Stimulated activated CD8-positive, alpha-beta memory T cell treated with anti-CD3 and anti-CD28 coated beads, Interleukin-4, amount 100 ng/mL, for 1 hour (primary cell): ENCODE data around the gene CGN.
"Not testable (repeated sequence)": the region's sequence is repeated elsewhere in the genome, so short reads cannot be mapped to it uniquely, and the experiment has no call there.

Experiments
- DNase-seq, 2 donors: peaks; one replicate each; pipeline ENCODE4 v3.0.0-alpha.2; 2020; ENCODE audit warnings: low read depth in 2 of 2, low spot score in 1 of 2

CGN gene

GRCh38 chr1:151501474-151501873, 9.7 kb upstream of the CGN start:
- DNase-seq, result no peak

GRCh38 chr1:151502035-151502700, 9.0 kb upstream of the CGN start:
- DNase-seq, result no peak

DNA sequence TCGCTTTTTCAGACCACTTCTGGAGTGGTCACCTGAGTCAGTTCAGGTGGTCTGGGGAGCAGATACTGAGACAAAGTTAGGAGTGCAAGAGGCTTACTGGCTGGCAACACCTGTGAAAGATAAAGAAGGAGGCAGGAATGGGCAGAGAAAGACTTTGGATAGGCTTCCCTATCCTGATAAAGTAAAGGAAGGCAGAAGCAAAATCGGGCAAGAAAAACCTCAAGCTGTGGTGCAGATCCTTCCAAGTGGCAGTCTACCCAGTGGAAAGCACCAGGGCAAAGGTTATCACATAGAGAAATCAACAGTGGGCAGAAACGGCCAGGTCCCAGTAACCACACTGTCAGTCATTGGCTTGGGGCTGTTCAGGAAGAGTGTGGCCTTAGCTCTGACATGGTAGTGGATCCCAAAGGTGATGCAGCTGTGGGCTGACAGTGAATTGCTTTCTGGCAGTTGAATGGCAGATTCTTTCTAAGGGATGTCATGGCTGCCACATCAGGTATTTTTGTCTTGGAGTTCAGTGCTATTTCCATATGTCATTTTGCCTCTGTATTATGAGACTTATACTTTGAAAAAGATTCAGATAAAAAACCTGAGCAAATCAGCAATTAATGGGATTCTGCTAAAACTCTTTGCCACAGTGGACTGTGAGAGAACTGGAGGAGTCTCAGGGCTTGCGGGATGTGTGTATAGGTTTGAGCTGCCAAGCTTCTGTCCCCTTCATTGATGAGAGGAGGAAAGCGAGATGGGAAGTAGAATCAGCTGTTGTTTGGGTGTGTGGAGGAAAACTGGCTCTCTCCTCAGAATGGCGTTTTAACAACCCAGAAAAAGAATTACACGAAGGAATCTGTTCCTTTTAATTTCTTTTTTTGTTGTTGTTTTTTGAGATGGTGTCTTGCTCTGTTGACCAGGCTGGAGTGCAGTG, 8.1 kb upstream of the CGN start:
- DNase-seq, result no peak

- DNase-seq, result no peak
These were observed 6.9 kb upstream of the CGN start for GRCh38 chr1:151504252-151504651.

DNA sequence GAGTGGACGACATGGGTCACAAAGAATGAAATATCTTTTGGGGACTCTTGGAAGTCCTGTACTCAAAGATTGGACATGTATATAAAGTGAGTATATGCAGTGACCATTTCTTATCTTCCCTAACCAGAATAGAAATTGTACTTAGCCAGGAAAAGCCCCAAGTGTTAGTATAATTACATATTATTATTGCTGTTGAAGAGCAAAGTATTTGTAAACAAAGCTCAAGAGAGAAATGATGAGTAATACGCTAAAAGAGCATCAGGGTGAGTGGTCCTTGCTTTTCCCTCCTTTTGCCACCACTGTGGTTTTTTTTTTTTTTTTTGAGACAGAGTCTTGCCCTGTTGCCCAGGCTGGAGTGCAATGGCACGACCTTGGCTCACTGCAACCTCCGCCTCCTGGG, 6.4 kb upstream of the CGN start:
- no peak for DNase-seq

- DNase-seq, result no peak
These were observed 2.4 kb upstream of the CGN start for GRCh38 chr1:151508833-151509232.

GRCh38 chr1:151509350-151510019, 1.7 kb upstream of the CGN start:
- no peak for DNase-seq

- DNase-seq, result no peak
These were observed 1.2 kb upstream of the CGN start for GRCh38 chr1:151510020-151510405.

GRCh38 chr1:151510614-151510956, 602 bp upstream of the CGN start:
- DNase-seq, result no peak

- peak in 1 of 2 donors; percentile 2 for DNase-seq
These were observed 539 bp downstream of the CGN start for GRCh38 chr1:151511636-151512215.

DNA sequence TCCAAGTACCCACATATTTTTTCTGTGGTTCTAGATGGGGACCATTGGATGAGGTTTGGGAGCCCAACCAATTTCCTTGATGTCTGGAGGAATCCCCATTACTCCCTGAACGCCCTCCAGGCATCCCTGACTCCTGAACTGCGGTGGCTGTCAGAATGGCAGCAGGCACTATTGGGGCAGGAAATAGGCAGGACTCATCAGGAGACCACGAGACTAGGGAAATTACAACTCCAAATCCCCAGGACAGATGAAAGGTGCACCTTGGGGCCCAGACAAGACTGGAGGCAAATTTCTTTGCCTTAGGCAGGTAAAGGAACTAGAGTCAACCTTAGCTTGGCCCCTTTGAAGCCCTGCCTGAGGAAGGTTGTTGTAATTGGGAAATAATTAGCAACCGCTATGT, 1.1 kb downstream of the CGN start:
- no peak for DNase-seq

- DNase-seq, result no peak
These were observed 1.8 kb downstream of the CGN start for GRCh38 chr1:151512801-151513625.

GRCh38 chr1:151513626-151514121, 2.5 kb downstream of the CGN start:
- DNase-seq, result no peak

DNA sequence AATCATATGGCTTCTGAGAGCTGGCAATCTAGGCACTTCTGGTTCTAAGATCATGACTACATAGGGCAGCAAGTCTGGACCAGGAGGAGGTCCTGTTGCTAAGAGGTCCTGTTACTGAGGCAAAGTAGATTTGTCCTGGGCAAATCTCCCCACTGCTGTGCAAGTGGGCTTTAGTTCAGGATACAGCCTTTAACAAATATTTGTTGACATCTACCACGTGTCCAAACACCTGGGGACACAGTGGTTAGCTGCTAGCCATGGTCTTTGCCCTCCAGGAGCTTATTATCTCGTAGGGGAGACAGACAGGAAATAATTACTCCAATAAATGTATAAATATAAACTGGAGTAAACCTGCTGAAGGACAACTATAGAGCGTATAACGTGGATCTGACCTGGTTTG, 3.2 kb downstream of the CGN start:
- DNase-seq, result no peak

DNA sequence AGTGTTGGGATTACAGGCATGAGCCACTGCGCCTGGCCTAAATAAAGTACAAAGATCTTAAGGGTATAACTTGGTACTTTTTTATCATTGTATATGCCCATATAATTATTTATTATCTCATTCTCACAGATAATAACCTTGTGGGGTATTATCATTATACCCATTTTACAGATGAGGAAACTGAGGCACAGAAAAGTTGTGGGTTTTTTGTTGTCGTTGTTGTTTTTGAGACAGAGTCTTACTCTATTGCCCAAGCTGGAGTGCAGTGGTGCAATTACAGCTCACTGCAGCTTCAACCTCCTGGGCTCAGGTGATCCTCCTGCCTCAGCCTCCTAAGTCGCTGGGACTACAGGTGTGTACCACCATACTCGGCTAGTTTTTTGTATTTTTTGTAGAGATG, 4.1 kb downstream of the CGN start:
- no peak for DNase-seq

- DNase-seq, result no peak
These were observed 4.9 kb downstream of the CGN start for GRCh38 chr1:151516031-151516511.

DNA sequence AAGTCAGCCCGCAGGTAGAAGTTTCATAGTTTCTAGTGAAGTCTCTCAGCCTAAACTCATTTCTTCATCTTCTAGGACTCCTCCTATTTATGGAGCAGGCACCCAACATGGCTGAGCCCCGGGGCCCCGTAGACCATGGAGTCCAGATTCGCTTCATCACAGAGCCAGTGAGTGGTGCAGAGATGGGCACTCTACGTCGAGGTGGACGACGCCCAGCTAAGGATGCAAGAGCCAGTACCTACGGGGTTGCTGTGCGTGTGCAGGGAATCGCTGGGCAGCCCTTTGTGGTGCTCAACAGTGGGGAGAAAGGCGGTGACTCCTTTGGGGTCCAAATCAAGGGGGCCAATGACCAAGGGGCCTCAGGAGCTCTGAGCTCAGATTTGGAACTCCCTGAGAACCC, 7.2 kb downstream of the CGN start:
- no peak for DNase-seq

DNA sequence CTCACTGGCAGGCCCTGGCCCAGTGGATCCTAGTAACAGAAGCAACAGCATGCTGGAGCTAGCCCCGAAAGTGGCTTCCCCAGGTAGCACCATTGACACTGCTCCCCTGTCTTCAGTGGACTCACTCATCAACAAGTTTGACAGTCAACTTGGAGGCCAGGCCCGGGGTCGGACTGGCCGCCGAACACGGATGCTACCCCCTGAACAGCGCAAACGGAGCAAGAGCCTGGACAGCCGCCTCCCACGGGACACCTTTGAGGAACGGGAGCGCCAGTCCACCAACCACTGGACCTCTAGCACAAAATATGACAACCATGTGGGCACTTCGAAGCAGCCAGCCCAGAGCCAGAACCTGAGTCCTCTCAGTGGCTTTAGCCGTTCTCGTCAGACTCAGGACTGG, 7.7 kb downstream of the CGN start:
- no peak for DNase-seq

- DNase-seq, result no peak
These were observed 8.5 kb downstream of the CGN start for GRCh38 chr1:151519667-151520066.

DNA sequence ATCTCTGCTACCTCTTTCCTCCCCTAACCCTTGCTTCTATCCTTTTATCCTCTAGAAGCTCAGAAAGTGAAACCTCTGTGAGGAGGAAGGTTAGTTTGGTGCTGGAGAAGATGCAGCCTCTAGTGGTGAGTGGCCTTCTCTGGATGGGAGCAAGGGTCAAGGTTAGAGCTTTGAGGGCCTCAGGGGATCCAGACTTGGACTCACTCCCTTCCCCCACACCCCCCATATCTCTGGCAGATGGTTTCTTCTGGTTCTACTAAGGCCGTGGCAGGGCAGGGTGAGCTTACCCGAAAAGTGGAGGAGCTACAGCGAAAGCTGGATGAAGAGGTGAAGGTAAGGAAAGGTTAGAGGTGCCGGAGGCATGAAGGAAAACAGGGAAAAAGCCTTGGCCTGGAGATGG, 9.2 kb downstream of the CGN start:
- DNase-seq, result no peak

- DNase-seq, result not testable (repeated sequence)
These were observed 11.2 kb downstream of the CGN start for GRCh38 chr1:151522427-151522826.
